ENCODE results near the gene SLC25A38.
"Not testable (repeated sequence)": the region's sequence is repeated elsewhere in the genome, so short reads cannot be mapped to it uniquely, and the experiment has no call there.

DNA sequence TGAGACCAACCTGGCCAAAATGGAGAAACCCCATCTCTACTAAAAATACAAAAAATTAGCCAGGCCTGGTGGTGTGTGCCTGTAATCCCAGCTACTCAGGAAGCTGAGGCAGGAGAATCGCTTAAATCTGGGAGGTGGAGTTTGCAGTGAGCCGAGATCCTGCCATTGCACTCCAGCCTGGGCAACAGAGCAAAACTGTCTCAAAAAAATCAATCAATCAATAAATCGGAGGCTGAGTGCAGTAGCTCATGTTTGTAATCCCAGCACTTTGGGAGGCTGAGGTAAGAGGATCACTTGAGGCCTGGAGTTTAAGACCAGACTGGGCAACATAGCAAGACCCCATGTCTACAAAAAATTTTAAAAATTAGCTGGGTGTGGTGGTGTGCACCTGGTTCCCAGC, 32.1 kb downstream of the SLC25A38 start:
- TF ChIP-seq, protein P1, sequence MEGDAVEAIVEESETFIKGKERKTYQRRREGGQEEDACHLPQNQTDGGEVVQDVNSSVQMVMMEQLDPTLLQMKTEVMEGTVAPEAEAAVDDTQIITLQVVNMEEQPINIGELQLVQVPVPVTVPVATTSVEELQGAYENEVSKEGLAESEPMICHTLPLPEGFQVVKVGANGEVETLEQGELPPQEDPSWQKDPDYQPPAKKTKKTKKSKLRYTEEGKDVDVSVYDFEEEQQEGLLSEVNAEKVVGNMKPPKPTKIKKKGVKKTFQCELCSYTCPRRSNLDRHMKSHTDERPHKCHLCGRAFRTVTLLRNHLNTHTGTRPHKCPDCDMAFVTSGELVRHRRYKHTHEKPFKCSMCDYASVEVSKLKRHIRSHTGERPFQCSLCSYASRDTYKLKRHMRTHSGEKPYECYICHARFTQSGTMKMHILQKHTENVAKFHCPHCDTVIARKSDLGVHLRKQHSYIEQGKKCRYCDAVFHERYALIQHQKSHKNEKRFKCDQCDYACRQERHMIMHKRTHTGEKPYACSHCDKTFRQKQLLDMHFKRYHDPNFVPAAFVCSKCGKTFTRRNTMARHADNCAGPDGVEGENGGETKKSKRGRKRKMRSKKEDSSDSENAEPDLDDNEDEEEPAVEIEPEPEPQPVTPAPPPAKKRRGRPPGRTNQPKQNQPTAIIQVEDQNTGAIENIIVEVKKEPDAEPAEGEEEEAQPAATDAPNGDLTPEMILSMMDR (conservative IDR thresholded peaks at IDR 0.05 in 1 of 2, IDR thresholded peaks at IDR 0.05 in 1 of 2; ENCODE audit: extremely low read depth in 1 of 2, insufficient read depth in 1 of 2, low read depth in 1 of 2, low read length in 2 of 2): not testable (repeated sequence)
- TF ChIP-seq EZH2 (IDR thresholded peaks at IDR 0.05; ENCODE audit: borderline replicate concordance, low read length): not testable (repeated sequence)
